ENCODE measurements around the gene VWA3B.

VWA3B gene

GRCh38 chr2:98172150-98172765 is 85.3 kb downstream of the VWA3B start:
- Histone ChIP-seq H3K4me1 (ENCODE audit: control insufficient read depth in 1 of 2, insufficient read depth in 1 of 2, low read depth in 1 of 2, low read length in 1 of 2) (no peaks in the 10 kb centered on the region), H3K4me3 (ENCODE audit: low read depth in 1 of 2, low read length in 1 of 2) (no peak overlapping the region), H3K36me3 (no peaks in the 10 kb centered on the region), H3K27me3 (peaks cover 36% of the 10 kb centered on the region), H3K9me3 (no peaks in the 10 kb centered on the region), H3K27ac (no peak overlapping the region)
- no peak for TF ChIP-seq CTCF (IDR thresholded peaks at IDR 0.05)

GRCh38 chr2:98172951-98173350 is 86.0 kb downstream of the VWA3B start:
- TF ChIP-seq CTCF (IDR thresholded peaks at IDR 0.05): no peak
- Histone ChIP-seq H3K27me3 (peaks cover 43% of the 10 kb centered on the region), H3K4me1 (ENCODE audit: control insufficient read depth in 1 of 2, insufficient read depth in 1 of 2, low read depth in 1 of 2, low read length in 1 of 2) (no peaks in the 10 kb centered on the region), H3K36me3 (no peaks in the 10 kb centered on the region), H3K27ac (no peak overlapping the region), H3K4me3 (ENCODE audit: low read depth in 1 of 2, low read length in 1 of 2) (no peak overlapping the region), H3K9me3 (no peaks in the 10 kb centered on the region)

GRCh38 chr2:98175811-98176210 is 88.8 kb downstream of the VWA3B start:
- no peak overlapping the region for H3K4me3 ChIP-seq (ENCODE audit: low read depth in 1 of 2, low read length in 1 of 2)
- H3K27me3 ChIP-seq: peaks cover 60% of the 10 kb centered on the region
- H3K4me1 ChIP-seq (ENCODE audit: control insufficient read depth in 1 of 2, insufficient read depth in 1 of 2, low read depth in 1 of 2, low read length in 1 of 2): no peaks in the 10 kb centered on the region
- no peaks in the 10 kb centered on the region for H3K9me3 ChIP-seq
- no peak for TF ChIP-seq CTCF (IDR thresholded peaks at IDR 0.05)
- no peak overlapping the region for H3K27ac ChIP-seq
- H3K36me3 ChIP-seq: no peaks in the 10 kb centered on the region

- no peak for TF ChIP-seq CTCF (IDR thresholded peaks at IDR 0.05)
- Histone ChIP-seq H3K4me1 (ENCODE audit: control insufficient read depth in 1 of 2, insufficient read depth in 1 of 2, low read depth in 1 of 2, low read length in 1 of 2) (no peaks in the 10 kb centered on the region), H3K4me3 (ENCODE audit: low read depth in 1 of 2, low read length in 1 of 2) (no peak overlapping the region), H3K27me3 (peaks cover 57% of the 10 kb centered on the region), H3K9me3 (no peaks in the 10 kb centered on the region), H3K27ac (no peak overlapping the region), H3K36me3 (no peaks in the 10 kb centered on the region)
Measured at GRCh38 chr2:98177286-98177685, 90.3 kb downstream of the VWA3B start.

- Histone ChIP-seq H3K27me3 (peaks cover 57% of the 10 kb centered on the region), H3K4me1 (ENCODE audit: control insufficient read depth in 1 of 2, insufficient read depth in 1 of 2, low read depth in 1 of 2, low read length in 1 of 2) (no peaks in the 10 kb centered on the region), H3K4me3 (ENCODE audit: low read depth in 1 of 2, low read length in 1 of 2) (no peak overlapping the region), H3K27ac (no peak overlapping the region), H3K36me3 (no peaks in the 10 kb centered on the region), H3K9me3 (no peaks in the 10 kb centered on the region)
- TF ChIP-seq CTCF (IDR thresholded peaks at IDR 0.05): no peak
Measured at GRCh38 chr2:98177986-98178385, 91.0 kb downstream of the VWA3B start.

- Histone ChIP-seq H3K4me3 (ENCODE audit: low read depth in 1 of 2, low read length in 1 of 2) (no peak overlapping the region), H3K36me3 (no peaks in the 10 kb centered on the region), H3K9me3 (no peaks in the 10 kb centered on the region), H3K27me3 (peaks cover 52% of the 10 kb centered on the region), H3K27ac (no peak overlapping the region), H3K4me1 (ENCODE audit: control insufficient read depth in 1 of 2, insufficient read depth in 1 of 2, low read depth in 1 of 2, low read length in 1 of 2) (no peaks in the 10 kb centered on the region)
- no peak for TF ChIP-seq CTCF (IDR thresholded peaks at IDR 0.05)
Measured at GRCh38 chr2:98180456-98180855, 93.5 kb downstream of the VWA3B start.

Data from neutrophil (primary cell).